ENCODE measurements around the gene PHF13.

- TF ChIP-seq, protein P1, sequence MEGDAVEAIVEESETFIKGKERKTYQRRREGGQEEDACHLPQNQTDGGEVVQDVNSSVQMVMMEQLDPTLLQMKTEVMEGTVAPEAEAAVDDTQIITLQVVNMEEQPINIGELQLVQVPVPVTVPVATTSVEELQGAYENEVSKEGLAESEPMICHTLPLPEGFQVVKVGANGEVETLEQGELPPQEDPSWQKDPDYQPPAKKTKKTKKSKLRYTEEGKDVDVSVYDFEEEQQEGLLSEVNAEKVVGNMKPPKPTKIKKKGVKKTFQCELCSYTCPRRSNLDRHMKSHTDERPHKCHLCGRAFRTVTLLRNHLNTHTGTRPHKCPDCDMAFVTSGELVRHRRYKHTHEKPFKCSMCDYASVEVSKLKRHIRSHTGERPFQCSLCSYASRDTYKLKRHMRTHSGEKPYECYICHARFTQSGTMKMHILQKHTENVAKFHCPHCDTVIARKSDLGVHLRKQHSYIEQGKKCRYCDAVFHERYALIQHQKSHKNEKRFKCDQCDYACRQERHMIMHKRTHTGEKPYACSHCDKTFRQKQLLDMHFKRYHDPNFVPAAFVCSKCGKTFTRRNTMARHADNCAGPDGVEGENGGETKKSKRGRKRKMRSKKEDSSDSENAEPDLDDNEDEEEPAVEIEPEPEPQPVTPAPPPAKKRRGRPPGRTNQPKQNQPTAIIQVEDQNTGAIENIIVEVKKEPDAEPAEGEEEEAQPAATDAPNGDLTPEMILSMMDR (IDR thresholded peaks at IDR 0.05) = no peak
- no peak for TF ChIP-seq POLR2A (IDR thresholded peaks at IDR 0.05)
Observed at GRCh38 chr1:6621429-6622391, 8.2 kb downstream of the PHF13 start.
